Measurements from ENCODE around the gene SNAP23.
"Not testable (repeated sequence)": the region's sequence is repeated elsewhere in the genome, so short reads cannot be mapped to it uniquely, and the experiment has no call there.

The SNAP23 gene

GRCh38 chr15:42528970-42529369 is 33.5 kb downstream of the SNAP23 start:
- Histone ChIP-seq H3K4me1 (ENCODE audit: control insufficient read depth, insufficient read depth, low read length, unreplicated experiment) (no peaks in the 10 kb centered on the region), H3K79me2 (ENCODE audit: control insufficient read depth, insufficient read depth, low read length, unreplicated experiment) (no peaks in the 10 kb centered on the region), H3K36me3 (ENCODE audit: insufficient read depth, low read length) (peaks cover 30% of the 10 kb centered on the region), H2AFZ (ENCODE audit: low read length, unreplicated experiment) (no peak overlapping the region), H3K27ac (ENCODE audit: low read depth, low read length) (no peak overlapping the region), H3K27me3 (ENCODE audit: insufficient read depth, low read length) (no peaks in the 10 kb centered on the region), H3K4me3 (ENCODE audit: low read depth, low read length) (no peak overlapping the region)

- Histone ChIP-seq H3K4me1 (ENCODE audit: control insufficient read depth, insufficient read depth, low read length, unreplicated experiment) (no peaks in the 10 kb centered on the region), H3K4me3 (ENCODE audit: low read depth, low read length) (no peak overlapping the region), H3K36me3 (ENCODE audit: insufficient read depth, low read length) (peaks cover 30% of the 10 kb centered on the region), H3K27ac (ENCODE audit: low read depth, low read length) (no peak overlapping the region), H2AFZ (ENCODE audit: low read length, unreplicated experiment) (no peak overlapping the region), H3K79me2 (ENCODE audit: control insufficient read depth, insufficient read depth, low read length, unreplicated experiment) (no peaks in the 10 kb centered on the region), H3K27me3 (ENCODE audit: insufficient read depth, low read length) (no peaks in the 10 kb centered on the region)
Measured at GRCh38 chr15:42533246-42533645, 37.8 kb downstream of the SNAP23 start.

- Histone ChIP-seq H3K79me2 (ENCODE audit: control insufficient read depth, insufficient read depth, low read length, unreplicated experiment) (peaks cover 46% of the 10 kb centered on the region), H3K4me1 (ENCODE audit: control insufficient read depth, insufficient read depth, low read length, unreplicated experiment) (peaks cover 28% of the 10 kb centered on the region), H3K36me3 (ENCODE audit: insufficient read depth, low read length) (peaks cover 6% of the 10 kb centered on the region; the same call in 1 of the 2 replicates), H3K27ac (ENCODE audit: low read depth, low read length) (no peak overlapping the region), H3K4me3 (ENCODE audit: low read depth, low read length) (0 out of 2 replicates have a peak overlapping the region, but pooled peaks have one; percentile 43), H2AFZ (ENCODE audit: low read length, unreplicated experiment) (no peak overlapping the region), H3K27me3 (ENCODE audit: insufficient read depth, low read length) (no peaks in the 10 kb centered on the region)
Measured at GRCh38 chr15:42544853-42545629, 49.6 kb downstream of the SNAP23 start.

- peaks cover 10% of the 10 kb centered on the region; the same call in 1 of the 2 replicates for H3K36me3 ChIP-seq (ENCODE audit: insufficient read depth, low read length)
Measured at GRCh38 chr15:42547918-42548248, 52.4 kb downstream of the SNAP23 start.

GRCh38 chr15:42548249-42549031 is 53.0 kb downstream of the SNAP23 start, which contains the start of the genes HAUS2 and LRRC57:
TSS of gene HAUS2 (plus strand) at chr15:42548838. CDS start at chr15:42548873, 35 bp downstream.
TSS of gene LRRC57 (minus strand) at chr15:42548793. CDS start at chr15:42548434, 359 bp downstream.
- peak within 1 kb of the TSS; percentile 65 for H2AFZ ChIP-seq (ENCODE audit: low read length, unreplicated experiment)
- H3K4me1 ChIP-seq (ENCODE audit: control insufficient read depth, insufficient read depth, low read length, unreplicated experiment) = peaks cover 36% of the 10 kb centered on the region
- H3K36me3 ChIP-seq (ENCODE audit: insufficient read depth, low read length) = peaks cover 10% of the 10 kb centered on the region; the same call in 1 of the 2 replicates
- H3K4me3 ChIP-seq (ENCODE audit: low read depth, low read length) = peak within 1 kb of the TSS; percentile 83
- H3K79me2 ChIP-seq (ENCODE audit: control insufficient read depth, insufficient read depth, low read length, unreplicated experiment) = peaks cover 73% of the 10 kb centered on the region
- no peaks in the 10 kb centered on the region for H3K27me3 ChIP-seq (ENCODE audit: insufficient read depth, low read length)
- peak within 1 kb of the TSS; percentile 72 for H3K27ac ChIP-seq (ENCODE audit: low read depth, low read length)

More at GRCh38 chr15:42547918-42548248, 52.4 kb downstream of the SNAP23 start:
- Histone ChIP-seq H3K27me3 (ENCODE audit: insufficient read depth, low read length) (no peaks in the 10 kb centered on the region), H3K79me2 (ENCODE audit: control insufficient read depth, insufficient read depth, low read length, unreplicated experiment) (peaks cover 70% of the 10 kb centered on the region), H3K27ac (ENCODE audit: low read depth, low read length) (peak overlapping the region; percentile 72; the same call in 1 of the 2 replicates), H2AFZ (ENCODE audit: low read length, unreplicated experiment) (peak overlapping the region; percentile 65), H3K4me3 (ENCODE audit: low read depth, low read length) (peak overlapping the region; percentile 83), H3K4me1 (ENCODE audit: control insufficient read depth, insufficient read depth, low read length, unreplicated experiment) (peaks cover 36% of the 10 kb centered on the region)

GRCh38 chr15:42549032-42549491 is 53.6 kb downstream of the SNAP23 start:
- Histone ChIP-seq H2AFZ (ENCODE audit: low read length, unreplicated experiment) (peak overlapping the region; percentile 65), H3K4me1 (ENCODE audit: control insufficient read depth, insufficient read depth, low read length, unreplicated experiment) (peaks cover 36% of the 10 kb centered on the region), H3K4me3 (ENCODE audit: low read depth, low read length) (peak overlapping the region; percentile 83), H3K27me3 (ENCODE audit: insufficient read depth, low read length) (no peaks in the 10 kb centered on the region), H3K27ac (ENCODE audit: low read depth, low read length) (peak overlapping the region; percentile 72), H3K36me3 (ENCODE audit: insufficient read depth, low read length) (peaks cover 10% of the 10 kb centered on the region; the same call in 1 of the 2 replicates), H3K79me2 (ENCODE audit: control insufficient read depth, insufficient read depth, low read length, unreplicated experiment) (peaks cover 79% of the 10 kb centered on the region)

- peaks cover 83% of the 10 kb centered on the region for H3K79me2 ChIP-seq (ENCODE audit: control insufficient read depth, insufficient read depth, low read length, unreplicated experiment)
- H3K36me3 ChIP-seq (ENCODE audit: insufficient read depth, low read length) = peaks cover 9% of the 10 kb centered on the region; the same call in 1 of the 2 replicates
- H3K4me3 ChIP-seq (ENCODE audit: low read depth, low read length) = peak overlapping the region; percentile 83
- no peaks in the 10 kb centered on the region for H3K27me3 ChIP-seq (ENCODE audit: insufficient read depth, low read length)
- H3K4me1 ChIP-seq (ENCODE audit: control insufficient read depth, insufficient read depth, low read length, unreplicated experiment) = peaks cover 36% of the 10 kb centered on the region
- H2AFZ ChIP-seq (ENCODE audit: low read length, unreplicated experiment) = no peak overlapping the region
- H3K27ac ChIP-seq (ENCODE audit: low read depth, low read length) = no peak overlapping the region
Measured at GRCh38 chr15:42549741-42550392, 54.4 kb downstream of the SNAP23 start.

GRCh38 chr15:42553554-42553953 is 58.1 kb downstream of the SNAP23 start:
- Histone ChIP-seq H3K36me3 (ENCODE audit: insufficient read depth, low read length) (0 out of 2 replicates have a peak, but pooled peaks cover 7% of the 10 kb centered on the region), H2AFZ (ENCODE audit: low read length, unreplicated experiment) (no peak overlapping the region), H3K27ac (ENCODE audit: low read depth, low read length) (no peak overlapping the region), H3K4me1 (ENCODE audit: control insufficient read depth, insufficient read depth, low read length, unreplicated experiment) (peaks cover 13% of the 10 kb centered on the region), H3K27me3 (ENCODE audit: insufficient read depth, low read length) (no peaks in the 10 kb centered on the region), H3K79me2 (ENCODE audit: control insufficient read depth, insufficient read depth, low read length, unreplicated experiment) (peaks cover 67% of the 10 kb centered on the region), H3K4me3 (ENCODE audit: low read depth, low read length) (no peak overlapping the region)

- Histone ChIP-seq H3K79me2 (ENCODE audit: control insufficient read depth, insufficient read depth, low read length, unreplicated experiment) (peaks cover 40% of the 10 kb centered on the region), H3K36me3 (ENCODE audit: insufficient read depth, low read length) (peaks cover 26% of the 10 kb centered on the region)
- H3K27me3 ChIP-seq (ENCODE audit: insufficient read depth, low read length); H3K4me3 ChIP-seq (ENCODE audit: low read depth, low read length); H3K27ac ChIP-seq (ENCODE audit: low read depth, low read length); H2AFZ ChIP-seq (ENCODE audit: low read length, unreplicated experiment); H3K4me1 ChIP-seq (ENCODE audit: control insufficient read depth, insufficient read depth, low read length, unreplicated experiment): not testable (repeated sequence)
Measured at GRCh38 chr15:42556550-42557207, 61.2 kb downstream of the SNAP23 start.

- Histone ChIP-seq H3K4me3 (ENCODE audit: low read depth, low read length) (no peak overlapping the region), H3K4me1 (ENCODE audit: control insufficient read depth, insufficient read depth, low read length, unreplicated experiment) (no peaks in the 10 kb centered on the region), H3K27ac (ENCODE audit: low read depth, low read length) (no peak overlapping the region), H3K36me3 (ENCODE audit: insufficient read depth, low read length) (peaks cover 25% of the 10 kb centered on the region), H3K79me2 (ENCODE audit: control insufficient read depth, insufficient read depth, low read length, unreplicated experiment) (peaks cover 24% of the 10 kb centered on the region), H3K27me3 (ENCODE audit: insufficient read depth, low read length) (no peaks in the 10 kb centered on the region), H2AFZ (ENCODE audit: low read length, unreplicated experiment) (no peak overlapping the region)
Measured at GRCh38 chr15:42558739-42559138, 63.3 kb downstream of the SNAP23 start.

All from ACC112 (cell line).